Fibroblast of skin of left quadriceps (primary cell): Measurements from ENCODE around the gene BPIFB4.
"Not testable (repeated sequence)": the region's sequence is repeated elsewhere in the genome, so short reads cannot be mapped to it uniquely, and the experiment has no call there.

ENCODE experiments used
- DNase-seq, 2 experiments: peaks; one replicate each; pipeline ENCODE4 v3.0.0-alpha.2; 2013; ENCODE audit warnings: low read depth in 2 of 2

The BPIFB4 gene

DNA sequence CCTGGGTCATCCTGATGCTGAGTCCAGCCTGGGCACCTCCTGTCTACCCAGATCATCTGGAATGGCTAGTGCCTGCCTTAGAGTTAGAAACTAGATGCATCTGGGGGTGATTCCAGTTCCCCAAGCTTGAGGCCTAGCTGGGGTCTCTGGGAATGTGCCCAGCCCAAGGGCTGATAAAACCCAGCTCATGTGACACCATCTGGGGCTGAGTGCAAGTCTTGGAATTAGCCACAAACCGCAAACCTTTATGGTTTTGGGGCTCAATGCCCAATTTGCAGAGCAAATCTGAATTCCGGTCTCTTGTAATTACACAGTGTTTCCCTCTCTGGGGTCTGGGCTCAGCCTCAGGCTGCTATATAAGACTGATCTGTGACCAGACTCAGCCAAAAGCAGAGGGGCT, at the start of gene BPIFB4:
Gene BPIFB4, plus strand, starts transcription at position 385 of the 400 bp plus-strand sequence. CDS start 1,884 bp downstream, outside the sequence.
- DNase-seq = peak; percentile 55 to 57

GRCh38 chr20:33030076-33030475, 49.4 kb upstream of the BPIFB4 start:
- no peak for DNase-seq

DNA sequence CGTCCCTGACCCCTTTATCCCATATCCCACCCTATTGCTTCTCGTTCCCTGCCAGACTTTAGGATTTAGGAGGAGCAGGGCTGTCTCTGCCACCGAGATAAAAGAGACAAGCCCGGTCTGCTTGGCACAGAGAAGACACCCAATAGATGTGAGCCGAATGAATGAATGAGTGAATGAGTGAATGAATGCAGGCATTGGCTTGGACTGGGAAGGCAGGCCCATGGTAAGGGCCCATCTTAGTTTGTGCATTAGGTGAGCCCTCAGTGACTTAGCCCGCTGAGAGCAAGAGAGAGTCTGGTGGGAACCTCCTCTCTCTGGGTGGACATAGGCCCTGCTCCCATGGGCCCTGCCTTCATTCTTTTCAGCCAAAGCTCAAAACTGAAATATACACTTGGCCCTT, 48.9 kb upstream of the BPIFB4 start:
- DNase-seq = no peak

GRCh38 chr20:33031531-33031930, 47.9 kb upstream of the BPIFB4 start, which contains the start of gene BPIFB6:
TSS of gene BPIFB6 (plus strand) at chr20:33031648. CDS start at chr20:33031648, 0 bp downstream.
- no peak for DNase-seq

DNA sequence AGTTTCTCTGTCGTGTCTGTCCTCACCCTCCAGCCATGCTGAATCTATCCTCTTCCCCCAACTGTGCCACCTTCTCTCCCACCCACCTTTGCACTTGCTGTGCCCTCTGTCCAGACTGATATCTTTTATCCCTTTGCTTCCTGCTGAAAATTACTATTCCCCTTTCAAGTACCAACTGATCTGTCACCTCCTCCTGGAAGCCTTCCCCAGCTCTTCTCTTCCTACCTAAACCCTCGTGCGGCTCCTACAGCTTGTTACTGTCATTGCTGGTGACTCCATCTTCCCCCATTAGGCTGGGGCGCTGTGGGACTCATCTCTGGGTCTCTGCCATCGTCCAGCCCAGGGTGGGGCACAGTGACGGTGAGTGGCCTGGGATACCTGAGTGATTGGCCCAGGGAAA, 46.9 kb upstream of the BPIFB4 start:
- no peak for DNase-seq

GRCh38 chr20:33033381-33033780, 46.1 kb upstream of the BPIFB4 start:
- DNase-seq = no peak

- no peak for DNase-seq
Observed at GRCh38 chr20:33034115-33034514, 45.3 kb upstream of the BPIFB4 start.

DNA sequence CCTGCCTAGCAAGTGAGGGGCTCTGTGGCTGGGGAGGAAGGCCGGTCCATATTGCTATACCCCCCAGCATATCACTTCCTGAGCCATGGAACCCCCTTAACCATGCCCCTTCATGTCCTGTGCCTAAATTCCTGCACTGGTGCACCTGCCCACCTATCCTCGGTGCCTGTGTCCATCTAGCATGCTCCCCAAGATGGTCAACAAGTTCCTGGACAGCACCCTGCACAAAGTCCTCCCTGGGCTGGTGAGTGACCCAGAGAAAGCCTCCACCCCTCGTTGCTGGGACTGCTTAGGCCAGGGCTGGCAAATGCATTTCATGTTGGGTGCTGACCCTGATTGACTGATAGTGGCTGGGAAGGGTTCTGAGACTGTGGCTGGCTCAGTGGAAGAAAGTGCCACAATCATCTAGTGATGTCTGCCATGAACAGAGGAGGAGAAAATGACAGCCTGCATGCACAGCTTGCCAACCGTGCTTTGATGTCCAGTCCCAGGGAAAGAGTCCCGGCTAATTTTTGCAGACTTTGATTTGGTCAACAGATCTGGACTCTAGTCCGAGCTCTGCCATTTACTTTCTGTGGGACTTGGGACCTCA, 44.4 kb upstream of the BPIFB4 start:
- no peak for DNase-seq

- DNase-seq = no peak
Observed at GRCh38 chr20:33037456-33037855, 42.0 kb upstream of the BPIFB4 start.

GRCh38 chr20:33038243-33038642, 41.2 kb upstream of the BPIFB4 start:
- DNase-seq = no peak

DNA sequence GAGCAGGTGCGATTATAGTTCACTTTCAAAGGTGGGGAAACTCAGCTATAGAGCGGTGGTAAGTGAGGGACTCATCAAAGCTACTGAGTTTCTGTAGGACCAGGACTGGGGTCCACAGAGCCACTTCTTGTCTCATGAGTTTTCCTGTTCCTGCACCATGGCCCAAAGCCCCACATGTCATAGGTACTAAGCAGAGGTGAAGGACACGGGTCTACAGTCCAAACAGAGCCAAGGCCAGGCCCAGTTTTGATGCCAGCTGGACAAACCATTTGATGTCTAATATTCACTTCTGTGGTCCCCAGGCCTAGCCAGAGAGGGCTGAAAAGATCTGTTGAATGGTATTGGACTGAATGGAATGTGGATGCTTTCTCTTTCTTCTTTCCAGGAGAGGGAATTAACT, 37.0 kb upstream of the BPIFB4 start:
- no peak for DNase-seq

DNA sequence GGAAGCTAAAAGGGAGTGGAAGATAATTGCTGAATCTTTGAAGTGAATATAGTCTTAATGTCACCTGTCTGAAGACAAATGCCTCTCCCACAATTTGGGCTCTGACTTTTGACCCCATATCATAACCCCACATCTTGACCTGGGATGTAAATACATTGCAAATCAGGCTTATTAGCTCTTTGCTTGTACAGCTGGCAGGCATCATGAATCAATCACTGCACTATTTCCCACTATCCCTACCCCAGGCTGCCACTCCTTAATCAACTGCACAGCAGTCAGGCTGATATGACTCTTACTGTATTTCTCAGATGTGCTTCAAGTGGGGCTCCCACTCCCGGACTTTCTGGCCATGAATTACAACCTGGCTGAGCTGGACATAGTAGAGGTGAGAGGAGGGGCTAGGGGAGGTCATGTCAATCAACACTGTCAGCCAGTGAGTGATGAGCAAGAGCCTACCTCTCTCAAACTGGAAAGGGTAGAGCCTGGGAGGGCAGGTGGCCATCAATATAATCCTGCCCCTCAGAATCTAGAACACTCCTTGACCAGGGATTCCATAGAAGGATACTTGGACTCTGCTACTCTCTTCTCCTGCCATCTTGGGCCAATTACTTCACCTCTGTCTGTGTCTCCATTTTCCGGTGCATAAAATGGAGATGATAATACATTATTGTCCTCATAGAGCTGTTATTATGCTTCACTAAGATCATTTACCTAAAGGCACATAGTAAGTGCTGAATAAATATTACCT, 36.3 kb upstream of the BPIFB4 start:
- no peak for DNase-seq

DNA sequence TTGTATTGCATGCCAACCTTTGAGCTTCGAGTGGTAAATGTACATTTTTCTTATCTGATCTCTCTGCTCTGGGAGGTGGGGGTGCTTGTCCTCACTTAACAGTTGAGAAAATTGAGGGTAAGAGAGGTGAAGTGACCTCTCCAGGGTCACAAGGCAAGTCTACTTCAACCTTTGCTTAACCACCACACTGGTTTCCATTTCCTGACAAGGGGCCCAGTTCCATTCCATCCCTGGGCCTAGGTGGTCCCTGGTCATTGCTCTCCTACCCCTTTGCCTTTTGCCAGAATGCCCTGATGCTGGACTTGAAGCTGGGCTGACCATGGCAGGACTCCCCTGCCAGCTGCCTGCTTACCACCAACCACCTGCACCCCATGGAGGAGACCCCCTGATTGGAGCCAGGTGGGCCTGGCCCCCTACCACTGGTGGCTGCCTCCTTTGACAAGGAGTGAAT, 35.7 kb upstream of the BPIFB4 start:
- DNase-seq = no peak

DNA sequence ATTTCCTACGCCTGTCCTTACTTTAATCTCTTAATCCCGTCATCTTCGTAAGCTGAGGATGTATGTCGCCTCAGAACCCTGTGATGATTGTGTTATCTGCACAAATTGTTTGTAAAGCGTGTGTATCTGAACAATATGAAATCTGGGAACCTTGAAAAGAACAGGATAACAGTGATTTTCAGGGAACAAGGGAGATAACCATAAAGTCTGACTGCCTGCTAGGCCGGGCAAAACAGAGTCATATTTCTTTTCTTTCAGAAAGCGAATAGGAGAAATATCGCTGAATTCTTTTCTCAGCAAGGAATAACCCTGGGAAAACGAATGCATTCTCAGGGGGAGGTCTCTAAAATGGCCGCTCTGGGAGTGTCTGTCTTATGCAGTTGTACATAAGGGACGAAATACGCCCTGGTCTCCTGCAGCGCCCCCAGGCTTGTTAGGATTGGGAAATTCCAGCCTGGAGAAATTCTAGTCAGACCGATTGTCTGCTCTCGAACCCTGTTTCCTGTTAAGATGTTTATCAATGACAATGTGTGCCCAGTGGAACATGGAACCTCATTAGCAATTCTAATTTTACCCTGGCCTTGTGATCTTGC, 34.2 kb upstream of the BPIFB4 start:
- not testable (repeated sequence) for DNase-seq

GRCh38 chr20:33046412-33046811, 33.0 kb upstream of the BPIFB4 start:
- no peak for DNase-seq

DNA sequence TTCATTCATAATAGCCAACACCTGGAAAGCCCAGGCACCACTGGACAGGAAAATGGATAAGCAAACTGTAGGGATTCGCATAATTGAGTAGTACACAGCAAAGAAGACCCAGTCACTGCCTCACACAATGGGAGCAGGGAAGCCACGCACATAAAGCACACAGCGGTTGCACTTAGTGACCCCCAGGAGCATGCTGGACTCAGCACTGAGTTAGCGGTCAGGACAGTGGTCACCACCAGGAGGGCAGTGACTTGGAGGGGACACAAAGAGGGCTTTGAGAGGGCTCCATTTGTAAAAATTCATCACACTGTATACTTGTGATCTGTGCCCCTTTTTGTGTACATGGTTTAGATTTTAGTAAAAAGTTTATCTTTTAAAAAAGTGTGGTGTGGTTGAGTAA, 28.1 kb upstream of the BPIFB4 start:
- no peak for DNase-seq

DNA sequence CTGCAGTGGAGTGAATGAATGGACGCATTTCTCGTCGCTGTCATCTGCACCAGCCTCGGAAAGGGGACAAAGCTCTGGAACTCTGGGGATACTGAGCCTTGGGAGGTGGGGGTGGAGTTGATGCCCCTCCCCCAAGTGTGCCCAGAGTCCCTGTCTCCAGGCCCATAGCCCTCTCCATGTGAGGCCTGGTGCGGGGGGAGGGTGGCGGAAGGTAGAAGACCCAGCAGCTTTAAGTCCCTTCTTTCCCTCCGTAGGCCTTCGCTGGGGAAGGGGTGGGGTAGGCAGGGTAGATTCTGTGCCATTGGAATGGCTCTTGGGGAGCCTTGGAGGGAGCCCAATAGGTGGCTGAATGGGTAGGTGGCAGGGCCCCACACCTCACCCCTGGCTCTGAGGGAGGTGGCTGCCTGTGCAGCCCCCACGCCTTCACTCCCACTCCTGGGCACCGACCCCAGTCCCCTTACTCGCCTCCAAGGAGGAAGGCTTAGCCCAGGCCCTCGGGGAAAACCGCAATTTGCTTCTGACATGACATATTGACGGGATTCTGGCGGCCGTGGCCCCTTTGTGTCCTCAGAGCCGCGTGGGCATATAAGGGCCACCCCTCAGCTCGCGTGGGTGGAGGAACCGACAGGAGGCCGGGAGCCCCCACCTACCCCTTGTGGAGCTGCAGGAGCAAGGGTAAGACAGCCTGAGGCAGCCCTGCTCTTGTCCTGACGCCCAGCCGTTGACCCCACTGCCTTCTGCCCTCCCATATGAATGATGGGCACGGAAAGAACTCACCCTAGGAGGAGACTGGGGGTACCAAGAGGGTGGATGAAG, 25.9 kb upstream of the BPIFB4 start, which contains the start of gene BPIFB3:
Gene BPIFB3, plus strand, starts transcription at position 613 of the 816 bp plus-strand sequence. CDS start 1,533 bp downstream, outside the sequence.
- DNase-seq = no peak

- DNase-seq = no peak
Observed at GRCh38 chr20:33054381-33054780, 25.1 kb upstream of the BPIFB4 start.

DNA sequence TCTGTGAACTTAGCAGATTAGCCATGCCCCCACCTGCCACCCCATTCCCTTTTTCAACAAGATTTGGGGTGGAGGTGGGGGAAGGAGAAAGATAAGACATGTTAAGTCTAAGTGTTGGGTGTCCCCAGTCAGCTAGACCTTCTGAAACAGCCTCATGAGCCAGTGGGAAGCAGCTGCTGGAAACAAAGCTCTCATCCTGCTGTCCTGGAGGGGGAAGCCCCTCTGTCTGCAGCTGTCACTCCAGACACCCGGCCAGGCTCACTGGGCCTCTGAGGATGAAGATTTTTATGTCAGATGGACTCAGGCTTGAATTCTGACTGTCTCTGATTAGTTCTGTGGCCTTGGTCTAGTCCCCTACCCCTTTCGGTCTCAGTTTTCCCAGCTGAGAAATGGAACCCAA, 24.7 kb upstream of the BPIFB4 start:
- DNase-seq = no peak

DNA sequence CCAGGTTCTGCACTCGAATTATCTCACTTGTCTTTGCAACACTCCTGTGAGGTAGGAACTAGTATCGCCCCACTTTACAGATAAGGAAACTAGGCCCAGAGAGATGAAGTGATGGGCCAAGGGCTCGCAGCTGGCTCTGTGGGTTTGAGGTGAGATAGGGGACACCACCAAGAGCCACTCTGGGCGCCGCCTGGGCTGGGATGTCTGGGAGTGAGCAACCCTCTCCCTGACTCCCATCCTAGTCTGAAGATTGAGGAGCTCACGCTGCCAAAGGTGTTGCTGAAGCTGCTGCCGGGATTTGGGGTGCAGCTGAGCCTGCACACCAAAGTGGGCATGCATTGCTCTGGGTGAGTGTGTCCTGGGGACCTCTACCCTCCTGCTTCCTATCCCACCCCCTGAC, 20.3 kb upstream of the BPIFB4 start:
- no peak for DNase-seq

- DNase-seq = no peak
Observed at GRCh38 chr20:33059741-33060390, 19.6 kb upstream of the BPIFB4 start.

GRCh38 chr20:33061658-33062028, 17.8 kb upstream of the BPIFB4 start:
- DNase-seq = no peak
